Measurements from ENCODE around the gene CCDC87. TPM values are rescaled to one million over a fixed set of nuclear protein-coding genes. Genes with fewer than 3 reads are reported as not detected.

The CCDC87 gene
- total RNA-seq, 1 donor from 2014 or later = 0.31 TPM

DNA sequence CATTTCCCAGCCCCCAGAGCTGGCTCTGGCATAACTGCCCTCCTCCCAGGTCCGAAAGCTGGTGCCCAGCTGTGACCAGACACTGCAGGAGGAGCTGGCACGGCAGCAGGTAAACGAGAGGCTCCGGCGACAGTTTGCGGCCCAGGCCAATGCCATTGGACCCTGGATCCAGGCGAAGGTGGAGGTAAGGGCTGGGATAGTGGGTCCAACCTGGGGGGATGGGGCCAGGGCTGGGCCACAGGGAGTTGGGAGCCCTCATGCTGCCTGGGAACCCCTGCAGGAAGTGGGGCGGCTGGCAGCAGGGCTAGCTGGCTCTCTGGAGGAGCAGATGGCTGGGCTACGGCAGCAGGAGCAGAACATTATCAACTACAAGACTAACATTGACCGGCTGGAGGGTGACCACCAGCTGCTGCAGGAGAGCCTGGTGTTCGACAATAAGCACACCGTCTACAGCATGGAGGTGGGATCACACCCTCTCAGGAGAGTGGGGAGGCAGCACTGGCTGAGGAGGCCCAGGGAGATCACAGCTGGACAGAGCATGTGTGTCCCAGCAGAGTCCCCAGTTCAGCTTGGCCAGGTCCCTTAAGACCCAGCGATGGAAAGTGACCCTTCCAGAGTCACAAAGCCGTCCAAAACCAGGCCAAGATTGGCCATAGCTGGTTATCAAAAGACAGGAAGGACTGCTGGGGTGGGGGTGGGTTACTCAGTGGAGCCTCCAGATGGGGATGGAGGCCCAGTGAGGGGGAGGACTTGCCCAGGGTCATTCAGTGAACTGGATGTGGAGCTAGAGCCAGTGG lies 31.5 kb downstream of the CCDC87 start:
- DNase-seq (no peak), ATAC-seq (ENCODE audit: low read depth) (no peak)
- ChIA-PET CTCF (no interaction called here), POLR2A (no interaction called here)
- Mint-ChIP-seq H3K4me1 (peaks cover 7% of the 10 kb centered on the region), H3K36me3 (ENCODE audit: low read depth) (no peaks in the 10 kb centered on the region), H3K27me3 (peaks cover 16% of the 10 kb centered on the region), H3K9me3 (no peaks in the 10 kb centered on the region), H3K27ac (no peak overlapping the region), H3K4me3 (no peak overlapping the region)
- no peak for TF ChIP-seq CTCF (IDR thresholded peaks at IDR 0.05)
- intact Hi-C loops (cut with micrococcal nuclease) = no loop called here

DNA sequence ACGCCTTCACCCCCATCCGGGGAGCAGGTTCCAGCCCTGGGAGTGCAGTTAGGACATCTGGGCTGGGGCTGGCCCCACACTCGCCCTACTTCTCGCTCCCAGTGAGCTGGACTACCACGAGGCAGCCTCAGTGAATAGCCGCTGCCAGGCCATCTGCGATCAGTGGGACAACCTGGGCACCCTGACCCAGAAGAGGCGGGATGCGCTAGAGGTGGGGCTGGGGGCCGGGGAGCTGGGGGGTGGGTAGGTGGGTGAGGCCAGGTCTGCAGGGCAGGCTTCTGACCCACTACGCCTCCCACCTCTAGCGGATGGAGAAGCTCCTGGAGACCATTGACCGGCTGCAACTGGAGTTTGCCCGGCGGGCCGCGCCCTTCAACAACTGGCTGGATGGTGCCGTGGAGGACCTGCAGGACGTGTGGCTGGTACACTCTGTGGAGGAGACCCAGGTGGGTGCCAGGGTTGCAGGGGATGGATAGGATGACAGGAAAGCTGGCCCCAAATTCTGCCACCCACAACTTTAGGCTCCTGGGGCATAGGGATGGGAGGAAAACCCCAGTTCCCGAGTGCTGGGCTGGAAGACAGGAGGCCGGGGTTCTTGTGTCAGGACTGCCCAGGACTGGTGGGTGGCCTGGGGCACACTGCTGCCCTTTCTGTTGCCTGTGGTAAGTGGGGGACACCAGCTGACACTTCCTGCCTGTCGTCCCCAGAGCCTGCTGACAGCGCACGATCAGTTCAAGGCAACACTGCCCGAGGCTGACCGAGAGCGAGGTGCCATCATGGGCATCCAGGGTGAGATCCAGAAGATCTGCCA lies 32.8 kb downstream of the CCDC87 start:
- no peak for TF ChIP-seq CTCF (IDR thresholded peaks at IDR 0.05)
- ChIA-PET CTCF (no interaction called here), POLR2A (interaction anchor here (0.6 kb wide), 1 partner anchor 70 kb away, joined by 5 read pairs; no protein-coding TSS in a partner anchor)
- Mint-ChIP-seq H3K27me3 (peaks cover 16% of the 10 kb centered on the region), H3K9me3 (no peaks in the 10 kb centered on the region), H3K27ac (no peak overlapping the region), H3K4me3 (no peak overlapping the region), H3K36me3 (ENCODE audit: low read depth) (no peaks in the 10 kb centered on the region), H3K4me1 (peaks cover 7% of the 10 kb centered on the region)
- ATAC-seq (ENCODE audit: low read depth) = no peak
- DNase-seq = no peak
- intact Hi-C loops (cut with micrococcal nuclease) = no loop called here

GRCh38 chr11:66559142-66559865 lies 33.6 kb downstream of the CCDC87 start:
- Mint-ChIP-seq H3K4me3 (no peak overlapping the region), H3K27me3 (peaks cover 16% of the 10 kb centered on the region), H3K4me1 (peaks cover 7% of the 10 kb centered on the region), H3K27ac (no peak overlapping the region), H3K9me3 (no peaks in the 10 kb centered on the region), H3K36me3 (ENCODE audit: low read depth) (no peaks in the 10 kb centered on the region)
- DNase-seq (no peak), ATAC-seq (ENCODE audit: low read depth) (peak; percentile 57)
- ChIA-PET CTCF (no interaction called here), POLR2A (interaction anchor here (0.6 to 0.9 kb wide), 2 partner anchors 14 to 71 kb away, joined by 3 to 5 read pairs; partner anchors contain the start of gene ZDHHC24)
- no peak for TF ChIP-seq CTCF (IDR thresholded peaks at IDR 0.05)
- intact Hi-C loops (cut with micrococcal nuclease) = no loop called here

DNA sequence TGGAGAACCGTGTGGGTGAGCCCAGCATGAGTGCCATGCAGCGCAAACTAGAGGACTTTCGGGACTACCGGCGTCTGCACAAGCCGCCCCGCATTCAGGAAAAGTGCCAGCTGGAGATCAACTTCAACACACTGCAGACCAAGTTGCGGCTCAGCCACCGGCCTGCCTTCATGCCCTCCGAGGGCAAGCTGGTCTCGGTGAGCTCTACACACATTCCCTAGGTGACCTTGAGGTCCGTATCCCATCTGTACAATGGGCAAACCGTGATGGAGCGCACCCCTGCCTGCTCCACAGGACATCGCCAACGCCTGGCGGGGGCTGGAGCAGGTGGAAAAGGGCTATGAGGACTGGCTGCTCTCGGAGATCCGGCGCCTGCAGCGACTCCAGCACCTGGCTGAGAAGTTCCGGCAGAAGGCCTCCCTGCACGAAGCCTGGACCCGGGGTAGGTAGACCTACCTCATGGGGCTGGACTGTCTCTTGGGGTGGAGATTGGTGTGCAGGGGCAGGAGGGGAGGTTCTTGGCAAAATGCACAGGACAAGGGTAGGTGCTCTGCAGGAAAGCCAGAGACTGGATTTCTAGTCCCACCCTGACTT lies 35.0 kb downstream of the CCDC87 start:
- TF ChIP-seq CTCF (IDR thresholded peaks at IDR 0.05) = no peak
- ChIA-PET CTCF (no interaction called here), POLR2A (no interaction called here)
- peaks cover 16% of the 10 kb centered on the region for H3K27me3 Mint-ChIP-seq
- peaks cover 7% of the 10 kb centered on the region for H3K4me1 Mint-ChIP-seq
- H3K9me3 Mint-ChIP-seq = no peaks in the 10 kb centered on the region
- no peak for DNase-seq
- no peak overlapping the region for H3K27ac Mint-ChIP-seq
- no peak overlapping the region for H3K4me3 Mint-ChIP-seq
- H3K36me3 Mint-ChIP-seq (ENCODE audit: low read depth) = no peaks in the 10 kb centered on the region
- intact Hi-C loops (cut with micrococcal nuclease) = no loop called here
- no peak for ATAC-seq (ENCODE audit: low read depth)
